Loucy (cell line): ENCODE results near the gene LBH.

Source experiments
- EZH2phosphoT487 ChIP-seq: fragments of 200-600 bp; IDR thresholded peaks from 2 replicates; pipeline ENCODE4 v1.6.1; 2018; ENCODE audit warnings: antibody characterized with exemption, mild to moderate bottlenecking, moderate library complexity, borderline replicate concordance
- TF ChIP-seq, protein P1 (sequence below): fragments of 200-600 bp; sonication (generic); conservative IDR thresholded peaks from 2 replicates; pipeline ENCODE4 v1.5.1; 2014; ENCODE audit warnings: mild to moderate bottlenecking, antibody characterized with exemption, low read length

DNA sequence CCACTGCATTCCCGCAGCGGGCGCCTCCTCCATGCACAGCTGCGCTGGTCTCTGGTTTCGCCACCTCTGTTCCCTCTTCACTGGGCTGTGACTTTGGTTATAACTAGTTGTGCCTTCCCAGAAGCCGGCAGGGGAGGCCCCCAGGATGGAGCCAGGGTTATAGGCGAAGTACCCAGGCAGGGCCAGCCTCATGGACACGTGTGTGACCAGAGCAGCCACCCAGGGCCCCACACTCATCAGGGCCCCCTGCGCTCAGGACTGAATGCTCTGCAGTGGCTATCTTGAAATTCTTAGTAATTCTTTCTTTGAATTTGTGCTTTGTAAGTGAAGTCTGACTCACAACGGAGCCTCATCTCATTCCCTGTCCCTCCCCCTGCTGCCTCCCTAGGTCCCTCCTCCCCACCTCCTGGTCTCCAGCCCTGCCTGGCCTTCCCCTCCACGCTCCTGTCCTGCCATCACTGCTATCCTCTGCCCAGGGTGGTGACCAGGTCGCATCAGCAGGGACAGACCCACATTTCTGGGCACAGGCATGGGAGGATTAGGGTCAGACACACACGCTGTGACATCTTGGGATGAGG is 38.1 kb upstream of the LBH start:
- TF ChIP-seq, protein P1, sequence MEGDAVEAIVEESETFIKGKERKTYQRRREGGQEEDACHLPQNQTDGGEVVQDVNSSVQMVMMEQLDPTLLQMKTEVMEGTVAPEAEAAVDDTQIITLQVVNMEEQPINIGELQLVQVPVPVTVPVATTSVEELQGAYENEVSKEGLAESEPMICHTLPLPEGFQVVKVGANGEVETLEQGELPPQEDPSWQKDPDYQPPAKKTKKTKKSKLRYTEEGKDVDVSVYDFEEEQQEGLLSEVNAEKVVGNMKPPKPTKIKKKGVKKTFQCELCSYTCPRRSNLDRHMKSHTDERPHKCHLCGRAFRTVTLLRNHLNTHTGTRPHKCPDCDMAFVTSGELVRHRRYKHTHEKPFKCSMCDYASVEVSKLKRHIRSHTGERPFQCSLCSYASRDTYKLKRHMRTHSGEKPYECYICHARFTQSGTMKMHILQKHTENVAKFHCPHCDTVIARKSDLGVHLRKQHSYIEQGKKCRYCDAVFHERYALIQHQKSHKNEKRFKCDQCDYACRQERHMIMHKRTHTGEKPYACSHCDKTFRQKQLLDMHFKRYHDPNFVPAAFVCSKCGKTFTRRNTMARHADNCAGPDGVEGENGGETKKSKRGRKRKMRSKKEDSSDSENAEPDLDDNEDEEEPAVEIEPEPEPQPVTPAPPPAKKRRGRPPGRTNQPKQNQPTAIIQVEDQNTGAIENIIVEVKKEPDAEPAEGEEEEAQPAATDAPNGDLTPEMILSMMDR: no peak
- TF ChIP-seq EZH2phosphoT487: no peak
